Smooth muscle cell of the brain vasculature (primary cell): ENCODE results near the gene DYSF.
A peak's percentile ranks its signal among the peaks of the same experiment; 100 is the strongest.

ENCODE experiments used
- DNase-seq: peaks from one replicate; pipeline ENCODE4 v3.0.0-alpha.2; 2012; ENCODE audit warnings: low read depth, low spot score

Gene DYSF

DNA sequence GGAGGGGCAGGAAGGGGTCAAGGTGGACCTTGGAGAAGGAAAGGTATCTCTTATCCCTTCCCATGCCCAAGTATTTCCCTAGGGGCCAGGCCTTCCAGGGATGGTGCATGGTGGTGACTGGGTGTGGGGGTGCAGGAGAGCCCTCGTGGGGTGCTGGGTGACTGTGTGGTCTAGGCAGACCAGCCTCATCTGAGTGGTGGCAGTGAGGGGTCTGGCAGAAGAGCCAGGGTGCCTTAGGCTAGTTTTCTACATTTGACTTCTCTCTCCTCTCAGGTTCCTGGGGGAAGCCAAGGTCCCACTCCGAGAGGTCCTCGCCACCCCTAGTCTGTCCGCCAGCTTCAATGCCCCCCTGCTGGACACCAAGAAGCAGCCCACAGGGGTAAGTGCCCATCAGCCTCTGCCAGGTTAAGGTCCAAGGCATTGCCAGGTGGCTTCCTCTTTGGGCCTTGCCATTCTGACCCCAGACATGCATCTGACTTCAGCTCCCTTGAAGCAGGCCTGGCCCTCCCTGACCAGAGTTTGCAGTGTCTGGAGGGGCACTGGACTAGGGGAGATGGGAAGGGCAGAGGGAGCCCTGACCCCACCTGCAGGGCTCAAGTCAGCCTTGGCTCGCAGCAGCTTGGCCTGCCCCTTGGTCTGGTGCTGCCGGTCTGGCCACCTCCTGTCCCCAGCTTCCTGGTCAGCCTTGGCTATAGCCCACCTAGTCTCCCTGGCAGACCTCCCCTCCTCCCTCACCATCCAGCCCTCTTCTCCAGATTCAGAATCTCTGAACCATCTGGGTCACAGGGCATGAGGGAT lies 49.8 kb downstream of the DYSF start:
- no peak for DNase-seq

DNA sequence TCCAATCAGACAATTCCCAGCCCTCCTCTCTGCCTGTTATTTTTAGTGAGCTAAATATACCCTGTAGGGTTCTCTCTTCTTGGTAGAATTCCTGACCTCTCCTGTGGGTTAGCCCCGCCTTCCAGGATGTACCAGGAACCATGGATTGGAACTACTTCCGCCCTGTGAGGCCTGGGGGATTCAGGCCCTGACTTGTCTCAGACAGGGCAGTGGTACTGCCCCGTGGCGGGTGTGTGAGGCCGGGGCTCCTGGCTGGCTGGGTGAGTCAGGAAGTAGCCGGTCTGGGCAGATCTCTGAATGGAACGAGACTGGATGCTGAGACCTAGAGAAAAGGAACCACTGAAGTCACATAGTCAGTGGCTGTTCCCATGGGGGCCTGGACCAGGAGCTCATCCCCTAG lies 50.5 kb downstream of the DYSF start:
- no peak for DNase-seq

DNA sequence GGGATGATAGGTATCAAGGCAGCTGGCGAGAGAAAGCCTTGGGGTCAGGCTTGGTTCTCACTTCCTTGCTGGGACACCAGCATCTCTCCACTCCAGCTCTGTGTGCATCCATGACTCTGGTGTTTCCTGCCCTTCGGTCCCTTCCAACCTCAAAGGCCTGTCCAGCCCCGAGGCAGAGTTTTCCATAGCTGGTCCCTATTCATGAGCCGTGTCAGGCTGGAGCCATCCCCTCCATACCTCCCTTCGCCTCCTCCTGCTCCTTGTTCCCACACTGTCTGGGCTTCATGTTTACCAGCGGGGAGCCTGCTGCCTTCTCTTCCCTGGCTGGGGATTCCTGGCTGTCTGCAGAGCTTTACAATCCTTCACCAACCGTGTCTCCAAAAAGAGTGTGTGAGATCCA lies 51.2 kb downstream of the DYSF start:
- DNase-seq: no peak

DNA sequence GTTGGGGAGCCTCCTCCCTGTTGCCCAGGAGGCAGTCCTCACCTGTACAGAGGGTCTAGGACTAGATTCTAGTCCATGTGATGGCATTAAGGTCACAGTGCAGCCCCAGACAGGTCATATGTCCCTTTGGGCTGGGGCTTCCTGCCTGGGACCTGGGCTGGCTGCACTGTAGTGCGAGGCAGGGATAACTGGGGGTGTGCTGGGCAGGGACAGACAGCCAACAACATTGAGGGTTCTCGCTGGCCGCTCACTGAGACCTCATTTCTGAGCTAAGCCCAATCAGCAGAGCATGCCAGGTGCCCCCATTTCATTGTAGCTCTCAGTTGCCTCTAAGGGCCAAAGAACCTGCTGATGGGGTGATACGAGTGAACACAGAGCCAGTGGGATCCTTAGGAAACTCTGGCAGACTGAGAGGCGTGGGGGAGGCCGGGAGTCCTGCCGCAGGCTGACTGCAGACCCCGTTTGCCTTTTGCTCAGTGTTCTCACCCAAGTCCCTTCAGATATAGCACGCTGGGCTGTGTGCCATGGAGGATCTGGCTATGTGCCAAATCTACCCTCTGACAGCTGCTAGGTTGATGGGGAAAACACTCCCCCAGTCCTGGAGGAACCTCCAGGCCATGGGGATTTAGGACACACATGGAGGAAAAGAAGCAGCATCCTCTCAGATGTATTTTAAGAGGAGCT lies 51.9 kb downstream of the DYSF start:
- no peak for DNase-seq

DNA sequence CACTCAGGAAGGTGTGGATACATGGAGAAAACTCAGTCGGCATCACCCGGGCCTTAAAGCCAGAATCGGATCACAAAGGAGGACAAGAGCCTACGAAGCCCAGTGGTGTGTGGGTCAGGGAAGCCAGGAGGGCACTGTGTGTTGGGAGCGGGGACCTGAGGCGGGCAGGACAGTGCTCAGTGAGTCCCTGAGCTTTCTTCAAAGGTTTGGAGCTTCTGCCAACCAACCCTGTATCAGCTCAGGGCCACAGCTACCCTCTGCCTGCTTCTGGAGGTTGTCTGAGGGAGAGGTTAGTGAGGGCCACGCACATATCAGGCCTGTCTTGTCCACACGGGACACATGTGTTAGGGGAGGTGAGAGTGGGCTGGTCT lies 52.4 kb downstream of the DYSF start:
- no peak for DNase-seq

DNA sequence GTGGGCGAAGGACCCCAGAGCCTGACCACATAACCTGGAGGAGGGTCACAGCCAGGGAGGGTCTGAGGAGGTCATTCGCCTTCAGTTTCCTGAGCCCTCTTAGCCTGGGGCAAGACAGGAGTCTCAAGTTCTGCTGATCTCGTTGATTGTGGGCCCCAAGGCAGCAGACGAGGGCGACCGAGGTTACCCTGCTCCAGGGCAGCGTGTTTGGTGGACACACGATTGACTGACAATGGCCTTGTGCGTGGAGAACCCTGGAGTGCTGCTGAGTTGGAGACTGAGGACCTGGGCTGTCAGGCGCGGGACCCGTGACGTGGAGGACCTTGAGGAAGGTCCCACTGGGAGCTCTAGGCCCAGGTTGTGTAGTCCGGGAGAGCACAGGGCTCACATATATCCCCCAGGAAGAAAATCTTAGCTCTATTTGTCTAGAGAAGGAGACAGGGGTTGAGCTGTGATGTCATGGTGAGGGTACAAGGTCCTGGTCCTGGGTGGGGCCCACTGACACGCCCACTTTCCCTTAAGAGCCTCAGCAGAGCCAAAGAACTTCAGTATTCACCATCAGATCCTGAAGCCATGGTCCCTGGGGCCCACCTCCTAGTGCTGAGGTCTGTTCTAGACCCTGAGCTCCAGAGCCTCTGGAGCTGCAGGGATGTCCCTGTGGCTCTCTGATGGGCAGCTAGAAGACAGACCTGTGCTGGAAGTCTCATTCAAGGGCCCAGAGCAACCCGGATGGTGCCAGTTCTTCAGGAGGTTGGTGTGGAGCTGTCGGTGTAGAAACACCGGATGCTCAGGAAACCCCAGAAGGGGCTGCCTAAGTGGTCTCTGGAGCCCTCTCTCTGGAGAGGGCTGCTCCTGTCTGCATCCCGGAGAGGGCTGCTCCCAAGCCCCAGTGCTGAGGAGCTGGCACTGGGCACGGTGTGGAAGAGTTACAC lies 53.1 kb downstream of the DYSF start:
- no peak for DNase-seq

DNA sequence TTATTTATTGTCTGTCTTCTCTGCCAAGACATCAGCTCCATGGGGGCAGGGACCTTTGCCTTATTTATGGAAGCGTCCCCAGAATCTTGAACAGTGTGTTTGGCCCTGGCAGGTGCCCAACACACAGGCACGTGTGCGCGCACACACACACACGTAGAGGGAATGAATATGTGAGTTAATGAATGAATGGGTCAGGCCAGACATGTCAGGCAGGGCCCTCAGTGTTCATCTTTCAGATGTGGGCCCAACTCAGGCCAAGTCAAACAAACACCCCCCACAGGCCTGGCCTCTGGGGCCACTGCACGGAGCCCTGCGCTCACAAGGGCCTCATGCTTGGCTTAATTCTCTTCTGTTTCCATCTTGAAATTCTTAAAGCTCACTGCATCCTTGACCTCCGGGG lies 54.1 kb downstream of the DYSF start:
- DNase-seq: no peak

DNA sequence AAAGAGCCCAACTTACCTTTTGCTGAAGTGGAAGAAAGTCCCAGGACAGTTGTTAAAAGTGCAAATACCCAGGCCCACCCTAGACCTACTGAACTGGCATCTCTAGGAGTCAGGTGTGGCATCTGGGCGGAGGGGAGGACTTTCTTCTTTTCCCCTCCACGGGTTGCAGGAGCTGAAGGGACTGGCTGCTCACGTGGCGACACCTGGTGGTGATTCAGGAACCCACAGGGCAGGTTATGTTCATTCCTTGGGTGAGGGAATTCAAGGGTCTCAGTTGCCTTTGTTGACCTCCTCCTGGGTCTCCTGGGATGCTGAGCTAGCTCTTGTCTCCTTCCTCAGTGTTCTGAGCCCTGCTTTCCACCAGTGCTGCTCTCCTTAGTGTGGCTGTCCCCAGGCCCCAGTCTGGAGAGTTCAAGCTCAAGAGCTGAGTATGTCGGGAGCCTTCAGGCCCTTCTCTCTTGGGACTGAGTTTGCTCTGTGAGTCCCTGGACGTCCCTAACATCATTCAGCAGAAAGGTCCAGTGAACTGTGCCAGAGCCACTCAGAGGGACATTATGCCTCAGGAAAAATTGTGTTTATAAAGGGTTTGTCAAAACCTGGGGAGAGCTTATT lies 56.9 kb downstream of the DYSF start:
- DNase-seq: peak; percentile 31

DNA sequence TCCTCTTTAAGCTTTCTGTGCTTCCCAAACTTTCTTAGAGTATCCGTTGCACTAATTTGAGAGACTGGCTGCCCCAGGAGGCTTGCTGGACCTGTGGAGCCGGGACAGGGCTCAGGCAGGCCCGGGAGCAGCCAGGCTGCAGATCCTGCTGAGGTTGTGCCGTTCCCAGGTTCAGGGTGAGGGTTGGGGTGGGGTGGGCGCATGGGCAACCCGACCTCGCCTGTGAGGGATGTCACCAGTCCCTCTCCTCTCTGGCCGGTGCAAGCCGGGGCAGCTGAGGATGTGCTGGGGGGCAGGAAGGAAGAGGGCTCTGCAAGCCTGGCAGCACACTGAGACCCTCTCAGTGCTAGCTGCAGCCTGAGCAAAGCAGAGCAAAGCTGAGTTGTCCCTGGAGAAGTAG lies 57.6 kb downstream of the DYSF start:
- no peak for DNase-seq

DNA sequence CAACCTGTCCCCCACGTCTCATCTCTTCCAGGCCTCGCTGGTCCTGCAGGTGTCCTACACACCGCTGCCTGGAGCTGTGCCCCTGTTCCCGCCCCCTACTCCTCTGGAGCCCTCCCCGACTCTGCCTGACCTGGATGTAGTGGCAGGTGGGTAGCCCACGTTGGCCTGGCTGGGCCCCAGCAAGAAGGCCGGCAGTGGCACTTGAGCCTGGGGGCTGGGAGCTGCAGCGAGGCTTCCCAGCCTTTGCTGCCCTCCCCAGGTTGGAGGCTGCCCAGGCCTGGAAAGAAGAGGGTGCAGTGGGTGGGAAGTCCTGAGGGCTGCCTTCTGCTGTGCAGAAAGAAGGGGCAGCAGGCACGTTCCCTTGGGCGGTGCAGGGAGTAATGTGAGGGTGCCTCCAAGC lies 58.4 kb downstream of the DYSF start:
- no peak for DNase-seq

DNA sequence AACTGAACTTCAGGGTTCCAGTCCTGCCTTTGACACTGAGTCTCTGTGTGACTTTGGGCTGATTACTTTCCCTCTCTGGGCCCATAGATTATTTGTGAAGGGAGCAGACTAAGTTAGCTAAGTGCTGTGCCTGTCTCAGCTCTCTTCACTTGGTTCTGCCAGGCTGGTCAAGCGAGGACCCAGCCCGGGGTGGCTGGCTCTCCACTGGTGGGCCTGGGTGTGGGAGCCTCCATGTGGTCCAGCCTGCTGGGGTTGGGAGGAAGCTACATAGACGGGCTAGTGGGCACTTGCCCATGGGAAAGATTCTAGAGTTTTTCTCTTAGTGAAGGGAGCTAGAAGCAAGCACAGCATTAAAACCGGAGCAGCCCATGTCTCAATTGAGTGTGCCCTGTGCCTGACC lies 59.0 kb downstream of the DYSF start:
- DNase-seq: no peak

DNA sequence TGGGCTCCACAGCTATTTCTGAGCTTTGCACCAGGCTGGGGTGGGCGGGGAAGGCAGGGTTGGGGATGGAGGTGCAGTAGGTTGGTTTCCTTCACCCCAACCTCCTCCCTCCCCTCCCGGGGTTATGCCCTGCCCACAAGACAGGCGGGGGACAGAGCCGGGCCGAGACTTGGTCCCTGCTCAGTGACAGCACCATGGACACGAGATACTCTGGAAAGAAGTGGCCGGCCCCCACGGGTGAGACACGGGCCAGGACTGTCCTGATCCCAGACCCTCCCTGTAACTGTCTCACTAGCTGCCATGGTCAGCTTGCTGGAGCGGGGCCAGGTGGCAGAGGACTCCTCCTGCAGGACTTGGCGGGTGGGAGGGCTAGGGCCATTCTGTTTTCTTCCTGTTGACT lies 59.7 kb downstream of the DYSF start:
- no peak for DNase-seq

DNA sequence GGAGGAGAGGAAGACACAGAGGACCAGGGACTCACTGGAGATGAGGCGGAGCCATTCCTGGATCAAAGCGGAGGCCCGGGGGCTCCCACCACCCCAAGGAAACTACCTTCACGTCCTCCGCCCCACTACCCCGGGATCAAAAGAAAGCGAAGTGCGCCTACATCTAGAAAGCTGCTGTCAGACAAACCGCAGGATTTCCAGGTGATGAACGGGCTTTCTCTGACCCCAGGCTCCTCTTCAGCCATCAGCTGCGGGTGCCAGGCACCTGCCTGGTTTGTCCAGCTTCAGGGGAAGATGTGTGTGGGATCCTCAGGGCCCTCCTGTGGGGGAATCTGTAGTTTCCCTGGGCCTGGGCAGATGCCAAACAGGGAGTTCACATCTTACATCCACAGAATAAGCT lies 60.4 kb downstream of the DYSF start:
- no peak for DNase-seq

DNA sequence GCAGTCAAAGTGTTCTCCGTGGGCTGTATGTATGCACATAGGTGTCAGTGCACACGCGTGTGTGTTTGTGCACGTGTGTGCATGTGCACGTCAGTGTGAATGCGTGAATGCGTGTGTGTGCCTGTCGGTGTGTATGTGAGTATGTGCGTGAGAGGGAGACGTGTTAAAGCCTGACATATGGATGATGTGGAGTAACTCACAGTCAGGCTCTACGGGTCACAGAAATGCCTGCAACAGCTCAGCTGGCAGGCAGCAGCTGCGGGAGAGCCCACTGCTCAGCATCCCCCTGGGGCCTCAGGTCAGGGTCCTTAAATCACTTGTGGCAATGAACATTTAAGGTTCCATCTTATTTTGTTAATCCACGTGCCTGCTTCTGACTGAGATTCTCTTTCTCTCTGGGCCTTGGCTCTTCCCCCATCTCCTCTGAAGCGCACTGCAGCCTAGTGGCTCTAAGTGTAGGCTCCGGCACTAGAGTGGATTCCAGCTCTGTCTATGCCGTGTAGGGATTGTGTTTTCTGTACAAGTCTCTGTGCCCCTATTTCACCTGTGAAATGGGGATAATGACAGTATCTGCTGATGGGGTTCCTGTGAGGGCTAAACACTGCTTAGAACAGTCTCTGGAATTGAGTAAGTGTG lies 63.0 kb downstream of the DYSF start:
- no peak for DNase-seq

DNA sequence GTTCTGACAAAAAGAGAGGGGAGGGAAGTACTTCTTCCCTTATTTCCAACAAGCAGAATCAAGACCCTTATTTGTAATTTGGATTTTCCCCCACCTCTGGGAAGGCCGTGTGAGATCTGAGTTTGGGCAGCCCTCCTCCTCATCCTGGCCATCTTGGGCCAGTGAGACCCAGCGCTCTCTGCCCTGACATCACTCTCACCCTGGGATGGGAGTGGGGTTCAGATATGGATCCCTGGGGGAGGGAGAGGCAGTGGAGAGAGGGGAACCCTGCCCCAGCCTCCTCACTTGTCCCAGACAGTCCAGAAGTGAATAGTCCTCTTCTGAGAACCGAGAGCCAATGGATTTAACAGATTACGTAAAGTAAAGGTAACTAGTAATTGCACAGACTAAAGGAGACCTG lies 64.5 kb downstream of the DYSF start:
- DNase-seq: no peak

DNA sequence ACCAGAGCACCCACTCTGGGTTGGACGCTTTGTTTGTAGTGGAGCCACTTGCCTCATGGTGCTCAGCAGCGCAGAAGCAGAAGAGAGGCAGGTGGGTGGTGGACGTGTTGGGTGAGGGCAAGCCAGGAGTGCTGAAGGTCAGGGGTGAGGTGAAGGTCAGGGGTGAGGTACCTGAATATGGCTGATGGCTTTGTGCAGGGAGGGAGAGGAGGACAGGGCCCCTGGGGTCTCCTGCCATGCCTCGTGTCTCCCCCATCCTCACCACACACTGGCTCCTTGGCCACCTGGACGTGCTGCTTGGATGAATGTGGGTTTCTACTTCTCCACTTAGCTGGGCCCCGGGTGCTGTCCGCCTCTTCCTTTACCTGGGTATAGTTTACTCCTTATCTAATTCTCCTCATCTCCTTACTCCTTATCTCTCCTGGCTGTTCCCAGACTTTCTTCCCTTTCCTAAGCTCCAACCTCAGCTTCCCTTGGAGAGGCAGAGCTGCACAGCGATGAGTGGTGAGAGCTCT lies 68.1 kb downstream of the DYSF start:
- DNase-seq: no peak

DNA sequence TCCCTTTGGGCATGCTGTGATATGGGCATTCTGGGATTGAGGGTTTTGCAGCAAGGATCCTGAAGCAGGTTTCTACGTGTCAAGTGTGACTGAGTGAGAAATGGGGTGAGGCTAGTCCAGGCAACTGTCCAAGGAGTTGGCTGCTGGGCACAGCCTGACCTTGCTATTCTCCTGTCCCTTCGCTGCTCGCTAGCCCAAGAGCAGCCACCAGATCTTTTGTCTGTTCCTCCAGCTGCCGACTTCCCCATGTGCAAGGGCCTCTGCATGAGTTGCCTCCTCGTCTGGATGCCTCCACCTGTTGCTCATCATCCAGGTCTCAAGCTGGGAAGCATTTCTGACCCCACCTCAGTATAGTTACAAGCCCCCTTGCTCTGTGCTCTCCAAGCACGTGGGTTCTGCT lies 71.1 kb downstream of the DYSF start:
- DNase-seq: no peak

DNA sequence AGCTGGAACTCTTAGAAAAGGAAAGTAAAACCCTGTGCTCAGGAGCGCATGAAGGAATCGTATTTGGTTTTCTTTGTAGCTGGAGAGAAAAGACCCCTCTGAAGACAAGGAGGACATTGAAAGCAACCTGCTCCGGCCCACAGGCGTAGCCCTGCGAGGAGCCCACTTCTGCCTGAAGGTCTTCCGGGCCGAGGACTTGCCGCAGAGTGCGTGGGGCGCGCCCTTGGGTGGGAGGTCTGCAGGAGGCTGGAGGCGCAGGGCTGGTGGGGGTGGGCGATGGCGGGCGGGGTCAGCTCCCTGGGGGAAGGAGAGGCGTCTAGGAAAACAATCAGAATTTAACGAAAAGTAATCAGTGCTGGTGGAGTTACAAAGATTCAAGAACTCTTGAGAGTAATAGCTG lies 72.8 kb downstream of the DYSF start:
- DNase-seq: no peak

DNA sequence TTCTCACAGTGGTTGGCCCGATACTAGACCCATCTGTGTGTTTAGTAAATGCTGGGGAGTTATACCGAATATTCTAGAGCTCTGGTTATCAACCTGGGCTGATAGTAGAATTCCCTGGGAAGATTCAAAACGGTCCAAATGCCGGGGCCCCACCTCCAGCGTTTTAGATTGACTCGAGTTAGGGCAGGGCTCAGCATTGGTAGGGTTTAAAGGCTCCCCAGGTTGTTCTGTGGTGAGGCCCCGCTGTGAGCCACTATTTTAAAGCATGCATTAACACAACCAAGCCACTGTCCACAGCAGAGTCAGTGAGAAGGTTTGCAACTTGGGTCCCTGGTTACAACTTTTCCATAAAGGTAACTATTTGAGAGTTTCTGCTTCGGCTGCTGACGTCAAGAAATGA lies 73.6 kb downstream of the DYSF start:
- no peak for DNase-seq

DNA sequence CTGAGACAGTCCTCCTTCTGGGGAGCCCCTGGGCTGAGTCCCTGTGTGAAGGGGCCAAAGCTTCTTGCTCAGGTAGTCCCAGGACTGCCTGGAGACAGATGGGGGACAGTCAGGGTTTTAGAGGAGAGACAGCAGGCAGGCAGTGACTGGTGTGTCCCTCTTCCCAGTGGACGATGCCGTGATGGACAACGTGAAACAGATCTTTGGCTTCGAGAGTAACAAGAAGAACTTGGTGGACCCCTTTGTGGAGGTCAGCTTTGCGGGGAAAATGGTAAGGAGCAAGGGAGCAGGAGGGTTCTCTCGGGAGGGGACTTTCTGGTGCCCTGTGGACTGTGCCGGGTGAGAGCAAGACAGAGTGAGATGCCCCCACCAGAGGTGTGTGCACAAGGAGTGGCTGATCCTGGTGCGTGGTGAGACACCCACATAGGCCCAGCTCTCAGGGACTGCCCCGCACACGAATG lies 74.8 kb downstream of the DYSF start:
- no peak for DNase-seq

DNA sequence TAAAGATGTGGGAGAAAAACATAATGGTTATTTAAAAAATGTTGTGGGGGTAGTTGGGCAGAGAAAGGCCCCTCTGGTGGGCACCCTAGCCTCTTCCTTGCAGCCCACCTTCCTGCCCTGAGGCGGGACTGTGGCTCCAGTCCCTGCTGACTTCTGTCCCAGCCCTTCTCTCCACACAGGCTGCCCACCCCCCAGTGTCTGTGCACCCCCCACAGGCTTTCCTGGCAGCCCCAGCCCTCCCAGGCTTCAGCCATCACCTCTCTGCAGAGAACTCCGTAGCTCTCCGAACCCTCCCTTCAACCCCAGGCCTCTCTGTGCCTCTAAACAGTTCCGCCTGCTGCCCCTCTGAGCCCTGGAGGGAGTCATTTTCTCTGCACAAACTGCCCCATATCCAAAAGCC lies 75.4 kb downstream of the DYSF start:
- DNase-seq: no peak
